CD4-positive, CD25-positive, alpha-beta regulatory T cell (primary cell): Measurements from ENCODE around the gene DGKB. TPM values are rescaled to one million over a fixed set of nuclear protein-coding genes. Genes with fewer than 3 reads are reported as not detected.

ENCODE experiments used
- ATAC-seq, 2 donors: fragments of 150-1000 bp; cut with Tn5 transposase; one replicate each; pipeline ENCODE4 v1.10.0; 2021; ENCODE audit warnings: low read depth in 2 of 2, moderate number of reproducible peaks in 2 of 2, moderate library complexity in 1 of 2
- DNase-seq, 3 donors: peaks; one replicate each; pipeline versions ENCODE4 v3.0.0 to v3.0.0-alpha.2; 2012 to 2022; ENCODE audit warnings: mixed read lengths in 1 of 3
- H3K27ac ChIP-seq: one replicate; pipeline ENCODE4 v1.7.0; 2013; ENCODE audit warnings: mild to moderate bottlenecking, low read length; ENCODE audit not compliant: insufficient read depth, poor library complexity, severe bottlenecking
- H3K27me3 ChIP-seq: one replicate; pipeline ENCODE4 v1.7.0; 2013; ENCODE audit warnings: low read length; ENCODE audit not compliant: control insufficient read depth, insufficient read depth
- H3K36me3 ChIP-seq: one replicate; pipeline ENCODE4 v1.7.0; 2013; ENCODE audit warnings: mild to moderate bottlenecking, low read length, moderate library complexity; ENCODE audit not compliant: control insufficient read depth, insufficient read depth
- H3K4me1 ChIP-seq: 2 replicates; pipeline ENCODE4 v1.7.0; 2013; ENCODE audit warnings: mild to moderate bottlenecking, low read length; ENCODE audit not compliant: insufficient read depth, control insufficient read depth, poor library complexity, severe bottlenecking
- H3K4me3 ChIP-seq: one replicate; pipeline ENCODE4 v1.7.0; 2013; ENCODE audit warnings: low read depth, mild to moderate bottlenecking, low read length, moderate library complexity
- H3K9me3 ChIP-seq, 2 experiments: 1 replicate in 1 of 2; 2 replicates in 1 of 2; pipeline ENCODE4 v1.7.0; 2013; ENCODE audit warnings: low read length in 2 of 2, mild to moderate bottlenecking in 1 of 2, moderate library complexity in 1 of 2; ENCODE audit not compliant: control insufficient read depth in 2 of 2
- H3K27ac Mint-ChIP-seq, 3 donors: one replicate each; pipeline ENCODE4 v1.8.0; 2020 to 2022; ENCODE audit warnings: mild to moderate bottlenecking in 3 of 3, mixed read lengths in 3 of 3, moderate library complexity in 2 of 3
- H3K27me3 Mint-ChIP-seq: one replicate; pipeline ENCODE4 v1.8.0; 2022; ENCODE audit warnings: mild to moderate bottlenecking, mixed read lengths
- H3K36me3 Mint-ChIP-seq: one replicate; pipeline ENCODE4 v1.8.0; 2020; ENCODE audit warnings: mixed read lengths
- H3K4me1 Mint-ChIP-seq, 4 donors: one replicate each; pipeline ENCODE4 v1.8.0; 2020 to 2022; ENCODE audit warnings: mixed read lengths in 4 of 4, mild to moderate bottlenecking in 1 of 4
- H3K4me3 Mint-ChIP-seq, 4 donors: one replicate each; pipeline ENCODE4 v1.8.0; 2020 to 2022; ENCODE audit warnings: mild to moderate bottlenecking in 4 of 4, mixed read lengths in 4 of 4, moderate library complexity in 3 of 4
- H3K9me3 Mint-ChIP-seq, 7 donors: one replicate each; pipeline ENCODE4 v1.8.0; 2020 to 2022; ENCODE audit warnings: mixed read lengths in 7 of 7, mild to moderate bottlenecking in 3 of 7, moderate library complexity in 2 of 7
- polyA plus RNA-seq, 4 donors: library from polyadenylated mRNA; unstranded; fragments of 300-500 nt; fragmentation: Illumina TruSeq; gene quantifications; one replicate each; pipeline ENCODE4 v1.2.3, GENCODE V29; 2021
- total RNA-seq: library from RNA; stranded (reverse); gene quantifications from one replicate; pipeline ENCODE4 v1.2.3, GENCODE V29; 2022

The DGKB gene
- total and polyA plus RNA-seq, 5 donors from 2014 or later, result not detected

- H3K27me3 ChIP-seq, result no peaks in the 10 kb centered on the region
- Mint-ChIP-seq H3K27me3 (no peaks in the 10 kb centered on the region), H3K27ac (no peak overlapping the region), H3K9me3 (peaks cover 0 to 4% (median 0%) of the 10 kb centered on the region in 7 donors), H3K4me3 (no peak overlapping the region), H3K36me3 (no peaks in the 10 kb centered on the region), H3K4me1 (no peaks in the 10 kb centered on the region)
- no peak for ATAC-seq
- no peaks in the 10 kb centered on the region for H3K4me1 ChIP-seq
- no peaks in the 10 kb centered on the region for H3K36me3 ChIP-seq
- H3K4me3 ChIP-seq, result no peak overlapping the region
- no peaks in the 10 kb centered on the region for H3K9me3 ChIP-seq
- no peak for DNase-seq
- H3K27ac ChIP-seq, result no peak overlapping the region
Measured at GRCh38 chr7:14859267-14859666, 43.3 kb downstream of the DGKB start.

- H3K27me3 ChIP-seq, result no peaks in the 10 kb centered on the region
Measured at GRCh38 chr7:14858866-14859265, 43.7 kb downstream of the DGKB start.

GRCh38 chr7:14858410-14858809, 44.1 kb downstream of the DGKB start:
- Histone ChIP-seq H3K27me3 (no peaks in the 10 kb centered on the region), H3K36me3 (no peaks in the 10 kb centered on the region), H3K27ac (no peak overlapping the region), H3K4me1 (no peaks in the 10 kb centered on the region), H3K4me3 (no peak overlapping the region), H3K9me3 (no peaks in the 10 kb centered on the region)
- peaks cover 0 to 4% (median 0%) of the 10 kb centered on the region in 7 donors for H3K9me3 Mint-ChIP-seq
- no peak for ATAC-seq
- no peaks in the 10 kb centered on the region for H3K4me1 Mint-ChIP-seq
- no peaks in the 10 kb centered on the region for H3K27me3 Mint-ChIP-seq
- H3K27ac Mint-ChIP-seq, result no peak overlapping the region
- no peaks in the 10 kb centered on the region for H3K36me3 Mint-ChIP-seq
- no peak overlapping the region for H3K4me3 Mint-ChIP-seq
- no peak for DNase-seq

More at GRCh38 chr7:14858866-14859265, 43.7 kb downstream of the DGKB start:
- DNase-seq (no peak), ATAC-seq (no peak)
- H3K4me1 Mint-ChIP-seq, result no peaks in the 10 kb centered on the region
- H3K9me3 Mint-ChIP-seq, result peaks cover 0 to 4% (median 0%) of the 10 kb centered on the region in 7 donors
- no peak overlapping the region for H3K27ac Mint-ChIP-seq
- no peaks in the 10 kb centered on the region for H3K27me3 Mint-ChIP-seq
- H3K4me3 ChIP-seq, result no peak overlapping the region
- H3K36me3 ChIP-seq, result no peaks in the 10 kb centered on the region
- no peak overlapping the region for H3K27ac ChIP-seq
- no peaks in the 10 kb centered on the region for H3K36me3 Mint-ChIP-seq
- H3K4me3 Mint-ChIP-seq, result no peak overlapping the region
- H3K4me1 ChIP-seq, result no peaks in the 10 kb centered on the region
- H3K9me3 ChIP-seq, result no peaks in the 10 kb centered on the region

- Mint-ChIP-seq H3K27ac (no peak overlapping the region), H3K4me3 (no peak overlapping the region), H3K36me3 (no peaks in the 10 kb centered on the region), H3K27me3 (no peaks in the 10 kb centered on the region), H3K9me3 (peaks cover 0 to 8% (median 0%) of the 10 kb centered on the region in 7 donors), H3K4me1 (no peaks in the 10 kb centered on the region)
- Histone ChIP-seq H3K4me1 (no peaks in the 10 kb centered on the region), H3K4me3 (no peak overlapping the region), H3K27me3 (no peaks in the 10 kb centered on the region), H3K36me3 (no peaks in the 10 kb centered on the region), H3K27ac (no peak overlapping the region), H3K9me3 (no peaks in the 10 kb centered on the region)
- no peak for ATAC-seq
- DNase-seq, result no peak
Measured at GRCh38 chr7:14855033-14855794, 47.3 kb downstream of the DGKB start.

- H3K9me3 Mint-ChIP-seq, result peaks cover 0 to 12% (median 1%) of the 10 kb centered on the region in 7 donors
- no peak overlapping the region for H3K27ac Mint-ChIP-seq
- H3K27me3 Mint-ChIP-seq, result no peaks in the 10 kb centered on the region
- H3K36me3 ChIP-seq, result no peaks in the 10 kb centered on the region
- no peaks in the 10 kb centered on the region for H3K9me3 ChIP-seq
- H3K27ac ChIP-seq, result no peak overlapping the region
- H3K4me1 ChIP-seq, result no peaks in the 10 kb centered on the region
- no peaks in the 10 kb centered on the region for H3K27me3 ChIP-seq
- ATAC-seq, result no peak
- H3K36me3 Mint-ChIP-seq, result no peaks in the 10 kb centered on the region
- no peak overlapping the region for H3K4me3 ChIP-seq
- H3K4me1 Mint-ChIP-seq, result no peaks in the 10 kb centered on the region
- DNase-seq, result no peak
- H3K4me3 Mint-ChIP-seq, result no peak overlapping the region
Measured at GRCh38 chr7:14854471-14854870, 48.1 kb downstream of the DGKB start.

GRCh38 chr7:14851610-14852009, 50.9 kb downstream of the DGKB start:
- no peak for ATAC-seq
- Histone ChIP-seq H3K27me3 (no peaks in the 10 kb centered on the region), H3K4me1 (no peaks in the 10 kb centered on the region), H3K9me3 (peaks cover 0 to under 1% of the 10 kb centered on the region in 2 experiments), H3K36me3 (no peaks in the 10 kb centered on the region), H3K27ac (no peak overlapping the region), H3K4me3 (no peak overlapping the region)
- Mint-ChIP-seq H3K27me3 (no peaks in the 10 kb centered on the region), H3K36me3 (no peaks in the 10 kb centered on the region), H3K4me3 (no peak overlapping the region), H3K9me3 (peaks cover 0 to 16% (median 2%) of the 10 kb centered on the region in 7 donors), H3K27ac (no peak overlapping the region), H3K4me1 (no peaks in the 10 kb centered on the region)
- DNase-seq, result no peak

- DNase-seq (no peak), ATAC-seq (no peak)
- H3K27ac ChIP-seq, result no peak overlapping the region
- Mint-ChIP-seq H3K9me3 (peaks cover 0 to 16% (median 5%) of the 10 kb centered on the region in 7 donors), H3K27ac (no peak overlapping the region), H3K36me3 (no peaks in the 10 kb centered on the region), H3K27me3 (no peaks in the 10 kb centered on the region), H3K4me1 (no peaks in the 10 kb centered on the region), H3K4me3 (no peak overlapping the region)
- no peaks in the 10 kb centered on the region for H3K36me3 ChIP-seq
- H3K9me3 ChIP-seq, result peaks cover 0 to 3% of the 10 kb centered on the region in 2 experiments
- H3K4me3 ChIP-seq, result no peak overlapping the region
- no peaks in the 10 kb centered on the region for H3K27me3 ChIP-seq
- H3K4me1 ChIP-seq, result no peaks in the 10 kb centered on the region
Measured at GRCh38 chr7:14850039-14850438, 52.5 kb downstream of the DGKB start.

GRCh38 chr7:14846405-14846804, 56.1 kb downstream of the DGKB start:
- Mint-ChIP-seq H3K27me3 (no peaks in the 10 kb centered on the region), H3K27ac (peak overlapping the region in 1 of 3 donors; percentile 11), H3K4me1 (no peaks in the 10 kb centered on the region), H3K9me3 (peaks cover 0 to 14% (median 5%) of the 10 kb centered on the region in 7 donors), H3K4me3 (no peak overlapping the region), H3K36me3 (no peaks in the 10 kb centered on the region)
- H3K4me3 ChIP-seq, result no peak overlapping the region
- ATAC-seq (no peak), DNase-seq (no peak)
- no peaks in the 10 kb centered on the region for H3K27me3 ChIP-seq
- H3K4me1 ChIP-seq, result no peaks in the 10 kb centered on the region
- H3K9me3 ChIP-seq, result peaks cover 0 to 3% of the 10 kb centered on the region in 2 experiments
- H3K27ac ChIP-seq, result no peak overlapping the region
- H3K36me3 ChIP-seq, result no peaks in the 10 kb centered on the region
